ENCODE measurements around the gene PAWR. TPM values are rescaled to one million over a fixed set of nuclear protein-coding genes. Genes with fewer than 3 reads are reported as not detected.

The PAWR gene
- total RNA-seq, 2 donors from 2014 or later = 46.4 to 58.7 TPM

DNA sequence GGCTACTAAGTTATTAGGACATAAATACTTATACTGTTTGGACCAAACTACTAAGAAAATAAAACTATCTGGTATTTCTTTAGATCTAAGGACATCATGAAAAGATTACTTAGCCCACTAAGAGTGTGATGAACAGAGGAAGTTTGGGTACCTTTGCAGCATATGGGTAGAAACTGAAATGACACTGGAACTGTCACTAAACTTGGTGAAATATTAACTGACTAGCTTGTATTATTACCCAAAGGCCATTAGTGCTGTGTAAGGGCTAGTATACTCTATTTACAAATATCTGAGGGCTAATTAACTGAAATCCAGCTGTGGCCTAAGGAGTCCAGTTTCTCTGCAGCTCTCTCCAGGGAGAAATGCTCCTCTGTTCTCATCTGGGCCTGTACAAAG, 45.5 kb downstream of the PAWR start:
- intact Hi-C loops (cut with DNase I) = no loop called here
- Histone ChIP-seq H3K9me3 (no peaks in the 10 kb centered on the region), H3K4me1 (replicated peaks) (no peaks in the 10 kb centered on the region), H3K27ac (no peak overlapping the region), H3K27me3 (replicated peaks; ENCODE audit: insufficient read depth) (no peaks in the 10 kb centered on the region), H3K4me3 (no peak overlapping the region), H3K36me3 (no peaks in the 10 kb centered on the region)
- no peak for TF ChIP-seq POLR2A (IDR thresholded peaks at IDR 0.05)
- TF ChIP-seq CTCF (IDR thresholded peaks at IDR 0.05) = no peak
- no peak for TF ChIP-seq POLR2AphosphoS5 (IDR thresholded peaks at IDR 0.05)
- DNase-seq (ENCODE audit: low spot score) = no peak

GRCh38 chr12:79644274-79645234, 46.2 kb downstream of the PAWR start:
- Histone ChIP-seq H3K27ac (no peak overlapping the region), H3K27me3 (replicated peaks; ENCODE audit: insufficient read depth) (no peaks in the 10 kb centered on the region), H3K4me3 (no peak overlapping the region), H3K9me3 (no peaks in the 10 kb centered on the region), H3K4me1 (replicated peaks) (no peaks in the 10 kb centered on the region), H3K36me3 (no peaks in the 10 kb centered on the region)
- WGBS = 58% methylated on average over 4 of the region's 4 CpGs
- no peak for TF ChIP-seq POLR2A (IDR thresholded peaks at IDR 0.05)
- TF ChIP-seq POLR2AphosphoS5 (IDR thresholded peaks at IDR 0.05) = no peak
- TF ChIP-seq CTCF (IDR thresholded peaks at IDR 0.05) = no peak
- intact Hi-C loops (cut with DNase I) = no loop called here
- no peak for DNase-seq (ENCODE audit: low spot score)

DNA sequence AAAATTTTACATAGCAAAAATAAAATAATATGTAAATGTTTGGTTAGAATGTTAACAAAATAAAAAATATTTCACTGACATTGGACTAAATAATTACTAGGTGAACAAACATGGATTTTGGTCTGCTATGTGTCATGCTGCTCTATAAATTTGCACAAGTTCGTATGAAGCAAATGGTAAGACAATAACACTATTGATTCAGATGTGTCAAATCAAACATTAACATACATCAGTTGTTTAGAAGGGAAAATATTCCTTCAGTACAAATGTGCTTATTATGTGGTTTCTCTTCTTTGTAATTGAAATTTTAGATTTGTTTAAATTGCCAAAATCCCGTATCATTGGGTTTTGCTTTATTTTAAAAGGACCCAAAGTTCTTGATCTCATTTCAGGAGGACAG, 46.9 kb downstream of the PAWR start:
- no peak for TF ChIP-seq POLR2AphosphoS5 (IDR thresholded peaks at IDR 0.05)
- no peak for TF ChIP-seq POLR2A (IDR thresholded peaks at IDR 0.05)
- no peak for TF ChIP-seq CTCF (IDR thresholded peaks at IDR 0.05)
- intact Hi-C loops (cut with DNase I) = no loop called here
- Histone ChIP-seq H3K36me3 (no peaks in the 10 kb centered on the region), H3K4me1 (replicated peaks) (no peaks in the 10 kb centered on the region), H3K4me3 (no peak overlapping the region), H3K27ac (no peak overlapping the region), H3K27me3 (replicated peaks; ENCODE audit: insufficient read depth) (no peaks in the 10 kb centered on the region), H3K9me3 (no peaks in the 10 kb centered on the region)
- no peak for DNase-seq (ENCODE audit: low spot score)
- 54% methylated on average over 2 of the region's 2 CpGs for WGBS

DNA sequence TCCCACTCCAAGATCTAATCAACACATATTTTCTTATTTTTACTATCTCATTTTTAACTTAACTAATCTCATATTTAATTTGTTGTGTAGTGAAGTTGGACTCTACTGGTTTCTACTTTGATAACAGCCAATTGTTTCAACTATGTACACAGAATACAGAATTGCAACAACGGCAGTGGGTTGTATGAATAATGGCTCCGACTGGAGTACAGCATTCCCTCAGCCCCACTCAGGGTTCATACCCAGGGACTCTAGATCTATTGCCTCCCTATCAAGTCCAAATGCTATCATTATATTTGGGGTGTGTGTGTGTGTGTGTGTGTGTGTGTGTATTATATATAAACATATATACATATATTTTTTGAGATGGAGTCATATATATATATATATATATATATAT, 52.3 kb downstream of the PAWR start:
- H3K27ac ChIP-seq = no peak overlapping the region
- intact Hi-C loops (cut with DNase I) = no loop called here
- 55% methylated on average over 2 of the region's 2 CpGs for WGBS
- no peak overlapping the region for H3K4me3 ChIP-seq
- DNase-seq (ENCODE audit: low spot score) = no peak
- no peak for TF ChIP-seq CTCF (IDR thresholded peaks at IDR 0.05)
- TF ChIP-seq POLR2A (IDR thresholded peaks at IDR 0.05) = no peak
- no peak for TF ChIP-seq POLR2AphosphoS5 (IDR thresholded peaks at IDR 0.05)
- no peaks in the 10 kb centered on the region for H3K27me3 ChIP-seq (replicated peaks; ENCODE audit: insufficient read depth)
- H3K9me3 ChIP-seq = no peaks in the 10 kb centered on the region
- H3K4me1 ChIP-seq (replicated peaks) = no peaks in the 10 kb centered on the region
- H3K36me3 ChIP-seq = no peaks in the 10 kb centered on the region

GRCh38 chr12:79637093-79637492, 53.7 kb downstream of the PAWR start:
- 93% methylated on average over 2 of the region's 2 CpGs for WGBS
- Histone ChIP-seq H3K27me3 (replicated peaks; ENCODE audit: insufficient read depth) (no peaks in the 10 kb centered on the region), H3K4me1 (replicated peaks) (no peaks in the 10 kb centered on the region), H3K9me3 (no peaks in the 10 kb centered on the region), H3K4me3 (no peak overlapping the region), H3K36me3 (no peaks in the 10 kb centered on the region), H3K27ac (no peak overlapping the region)
- TF ChIP-seq CTCF (IDR thresholded peaks at IDR 0.05) = no peak
- no peak for TF ChIP-seq POLR2AphosphoS5 (IDR thresholded peaks at IDR 0.05)
- no peak for TF ChIP-seq POLR2A (IDR thresholded peaks at IDR 0.05)
- no peak for DNase-seq (ENCODE audit: low spot score)
- intact Hi-C loops (cut with DNase I) = no loop called here
